Gastroesophageal sphincter (tissue), 4 donors: ENCODE data around the gene NCOA5. TPM values are rescaled to one million over a fixed set of nuclear protein-coding genes. Genes with fewer than 3 reads are reported as not detected.

ENCODE experiments used
- ATAC-seq: fragments of 150-250 bp; one replicate; pipeline ENCODE4 v1.9.1; 2016; ENCODE audit warnings: mild to moderate bottlenecking, moderate library complexity
- H3K27ac ChIP-seq, 4 donors: fragments of 200-600 bp; sonication (generic) in 3 of 4; 1 replicate in 3 of 4; 2 replicates in 1 of 4; pipeline ENCODE4 v1.5.1; 2016 to 2019
- H3K27me3 ChIP-seq: fragments of 200-600 bp; sonication (generic); one replicate; pipeline ENCODE4 v1.5.1; 2019
- H3K36me3 ChIP-seq, 2 donors: fragments of 200-600 bp; sonication (generic); one replicate each; pipeline ENCODE4 v1.5.1; 2019; ENCODE audit warnings: control low read depth in 1 of 2
- H3K4me1 ChIP-seq, 3 donors: fragments of 200-600 bp; sonication (generic); 1 replicate in 2 of 3; 2 replicates in 1 of 3; pipeline ENCODE4 v1.5.1; 2016 to 2019; ENCODE audit warnings: control low read depth in 2 of 3
- H3K4me3 ChIP-seq, 2 donors: fragments of 200-600 bp; sonication (generic); one replicate each; pipeline ENCODE4 v1.5.1; 2019; ENCODE audit warnings: mild to moderate bottlenecking in 1 of 2, moderate library complexity in 1 of 2
- H3K9me3 ChIP-seq, 3 donors: fragments of 200-600 bp; sonication (generic); one replicate each; pipeline ENCODE4 v1.5.1; 2017 to 2019; ENCODE audit warnings: control low read depth in 2 of 3
- CTCF ChIP-seq, 4 experiments: fragments of 200-600 bp in 2 of 4; fragments of 450-650 bp in 2 of 4; sonication (generic) in 1 of 4; IDR thresholded peaks; one replicate each; pipeline ENCODE4 v1.5.1; 2017 to 2019; ENCODE audit warnings: antibody characterized with exemption in 4 of 4, mild to moderate bottlenecking in 2 of 4, moderate library complexity in 2 of 4
- EP300 ChIP-seq: sonication (generic); formaldehyde crosslinking; IDR thresholded peaks from one replicate; pipeline ENCODE4 v1.6.1; 2017; ENCODE audit warnings: antibody characterized with exemption, mild to moderate bottlenecking
- POLR2A ChIP-seq, 2 donors: fragments of 450-650 bp; IDR thresholded peaks; one replicate each; pipeline ENCODE4 v1.6.1; 2017; ENCODE audit warnings: antibody characterized with exemption in 2 of 2, mild to moderate bottlenecking in 2 of 2, moderate library complexity in 1 of 2
- POLR2AphosphoS5 ChIP-seq: sonication (generic); formaldehyde crosslinking; IDR thresholded peaks from one replicate; pipeline ENCODE4 v1.6.1; 2017; ENCODE audit warnings: antibody characterized with exemption
- WGBS, 2 donors: methylation state at CpG; one replicate each; pipeline ENCODE4 v1.1.5; 2018; ENCODE audit warnings: low coverage in 1 of 2; 5-methylcytosine and 5-hydroxymethylcytosine counted together
- total RNA-seq, 4 donors: library from RNA; depleted of rRNA; stranded (reverse); fragments of >200 nt; gene quantifications; one replicate each; pipeline ENCODE4 v1.1.0, GENCODE V29; 2016

The NCOA5 gene
- total RNA-seq, 4 donors from 2014 or later: 26.3 to 39.8 (median 30.8) TPM

GRCh38 chr20:46014517-46015396, 75.0 kb downstream of the NCOA5 start:
- 60 to 62% methylated on average over 4 to 7 of the region's 7 CpGs for WGBS, 2 donors
- peaks cover 0 to 19% (median 12%) of the 10 kb centered on the region in 3 donors for H3K4me1 ChIP-seq
- TF ChIP-seq CTCF (IDR thresholded peaks at IDR 0.05) (no peak), POLR2A (IDR thresholded peaks at IDR 0.05) (no peak), EP300 (no peak), POLR2AphosphoS5 (no peak)
- H3K27ac ChIP-seq: no peak overlapping the region
- ATAC-seq: no peak
- H3K9me3 ChIP-seq: no peaks in the 10 kb centered on the region
- H3K27me3 ChIP-seq: peaks cover 100% of the 10 kb centered on the region
- no peaks in the 10 kb centered on the region for H3K36me3 ChIP-seq
- no peak overlapping the region for H3K4me3 ChIP-seq

GRCh38 chr20:46013829-46014516, 75.8 kb downstream of the NCOA5 start:
- Histone ChIP-seq H3K27me3 (peaks cover 100% of the 10 kb centered on the region), H3K9me3 (no peaks in the 10 kb centered on the region), H3K36me3 (no peaks in the 10 kb centered on the region), H3K27ac (no peak overlapping the region), H3K4me1 (peaks cover 0 to 19% (median 12%) of the 10 kb centered on the region in 3 donors), H3K4me3 (peak overlapping the region in 1 of 2 donors; percentile 10)
- 0% methylated on average over 2 to 5 of the region's 67 CpGs for WGBS, 2 donors
- no peak for TF ChIP-seq EP300
- peak in 3 of 4 experiments; percentile 64 to 81 (median 72) for TF ChIP-seq CTCF (IDR thresholded peaks at IDR 0.05)
- ATAC-seq: peak; percentile 60

- TF ChIP-seq POLR2AphosphoS5 (no peak), CTCF (IDR thresholded peaks at IDR 0.05) (no peak), EP300 (no peak), POLR2A (IDR thresholded peaks at IDR 0.05) (no peak)
- WGBS, 2 donors: 6% methylated on average over 6 of the region's 29 CpGs; no CpG with 5 or more reads in 1 of the 2 donors
- no peaks in the 10 kb centered on the region for H3K9me3 ChIP-seq
- no peak overlapping the region for H3K27ac ChIP-seq
- no peaks in the 10 kb centered on the region for H3K36me3 ChIP-seq
- peaks cover 100% of the 10 kb centered on the region for H3K27me3 ChIP-seq
- no peak overlapping the region for H3K4me3 ChIP-seq
- H3K4me1 ChIP-seq: peaks cover 0 to 19% (median 12%) of the 10 kb centered on the region in 3 donors
- ATAC-seq: no peak
Observed at GRCh38 chr20:46013322-46013828, 76.4 kb downstream of the NCOA5 start.

GRCh38 chr20:46012921-46013320, 76.8 kb downstream of the NCOA5 start:
- TF ChIP-seq CTCF (IDR thresholded peaks at IDR 0.05) (no peak), EP300 (no peak), POLR2AphosphoS5 (no peak), POLR2A (IDR thresholded peaks at IDR 0.05) (no peak)
- WGBS, 2 donors: 42 to 60% methylated on average over 2 to 6 of the region's 10 CpGs
- H3K27me3 ChIP-seq: peaks cover 100% of the 10 kb centered on the region
- no peak overlapping the region for H3K27ac ChIP-seq
- H3K4me1 ChIP-seq: peaks cover 0 to 19% (median 12%) of the 10 kb centered on the region in 3 donors
- no peaks in the 10 kb centered on the region for H3K9me3 ChIP-seq
- no peak overlapping the region for H3K4me3 ChIP-seq
- H3K36me3 ChIP-seq: no peaks in the 10 kb centered on the region
- no peak for ATAC-seq
